Embryonic facial prominence (tissue), 1 donor: Measurements from ENCODE around the gene HOXD8.

Source experiments
- DNase-seq: peaks from one replicate; pipeline ENCODE4 v3.0.0-alpha.2; 2016; ENCODE audit errors: extremely low spot score

Gene HOXD8

GRCh38 chr2:176159663-176160250 is 30.3 kb downstream of the HOXD8 start:
- DNase-seq: no peak

- DNase-seq: no peak
Observed at GRCh38 chr2:176160251-176160985, 30.9 kb downstream of the HOXD8 start.

GRCh38 chr2:176160986-176161824 is 31.7 kb downstream of the HOXD8 start:
- DNase-seq: no peak

- DNase-seq: no peak
Observed at GRCh38 chr2:176161825-176162626, 32.5 kb downstream of the HOXD8 start.

- no peak for DNase-seq
Observed at GRCh38 chr2:176162911-176163671, 33.6 kb downstream of the HOXD8 start.

- no peak for DNase-seq
Observed at GRCh38 chr2:176163672-176164056, 34.2 kb downstream of the HOXD8 start.

GRCh38 chr2:176164201-176164600 is 34.7 kb downstream of the HOXD8 start:
- DNase-seq: no peak

- no peak for DNase-seq
Observed at GRCh38 chr2:176164611-176165369, 35.3 kb downstream of the HOXD8 start.

- no peak for DNase-seq
Observed at GRCh38 chr2:176165370-176166050, 36.0 kb downstream of the HOXD8 start.

GRCh38 chr2:176166272-176166671 is 36.8 kb downstream of the HOXD8 start:
- no peak for DNase-seq

- DNase-seq: no peak
Observed at GRCh38 chr2:176167398-176167797, 37.9 kb downstream of the HOXD8 start.

- no peak for DNase-seq
Observed at GRCh38 chr2:176169181-176169580, 39.7 kb downstream of the HOXD8 start.

GRCh38 chr2:176169711-176170110 is 40.2 kb downstream of the HOXD8 start:
- DNase-seq: no peak

GRCh38 chr2:176170602-176171305 is 41.2 kb downstream of the HOXD8 start:
- DNase-seq: no peak

- DNase-seq: no peak
Observed at GRCh38 chr2:176171351-176172006, 42.0 kb downstream of the HOXD8 start.

GRCh38 chr2:176172007-176172894 is 42.7 kb downstream of the HOXD8 start:
- DNase-seq: no peak

GRCh38 chr2:176172895-176173566 is 43.5 kb downstream of the HOXD8 start:
- DNase-seq: no peak
